ENCODE results near the gene POLDIP3.

GRCh38 chr22:42622061-42622710, 7.5 kb upstream of the POLDIP3 start:
- TF ChIP-seq CTCF (IDR thresholded peaks at IDR 0.05) (no peak), POLR2A (IDR thresholded peaks at IDR 0.05) (no peak), POLR2AphosphoS5 (IDR thresholded peaks at IDR 0.05) (no peak)

All from sigmoid colon (tissue), 4 donors.